Activated naive CD8-positive, alpha-beta T cell treated with anti-CD3 and anti-CD28 coated beads for 36 hours (primary cell): Measurements from ENCODE around the gene SOX15. TPM values are rescaled to one million over a fixed set of nuclear protein-coding genes. Genes with fewer than 3 reads are reported as not detected.

Source experiments
- DNase-seq: peaks from one replicate; pipeline ENCODE4 v3.0.0; 2021
- H3K27ac Mint-ChIP-seq: one replicate; pipeline ENCODE4 v1.8.0; 2022; ENCODE audit warnings: mild to moderate bottlenecking, moderate library complexity, mixed read lengths
- H3K27me3 Mint-ChIP-seq: one replicate; pipeline ENCODE4 v1.8.0; 2022; ENCODE audit warnings: mild to moderate bottlenecking, mixed read lengths
- H3K36me3 Mint-ChIP-seq: one replicate; pipeline ENCODE4 v1.8.0; 2021; ENCODE audit warnings: mild to moderate bottlenecking, mixed read lengths
- H3K4me1 Mint-ChIP-seq: one replicate; pipeline ENCODE4 v1.8.0; 2021; ENCODE audit warnings: mixed read lengths
- H3K4me3 Mint-ChIP-seq: one replicate; pipeline ENCODE4 v1.8.0; 2022; ENCODE audit warnings: mild to moderate bottlenecking, moderate library complexity, mixed read lengths
- H3K9me3 Mint-ChIP-seq: one replicate; pipeline ENCODE4 v1.8.0; 2022; ENCODE audit warnings: mixed read lengths
- total RNA-seq, 2 experiments: library from RNA; stranded (reverse); gene quantifications; one replicate each; pipeline ENCODE4 v1.2.3, GENCODE V29; 2021

SOX15 gene
- total RNA-seq, 2 experiments from 2014 or later: 0.28 to 0.35 TPM

- no peaks in the 10 kb centered on the region for H3K27me3 Mint-ChIP-seq
- no peak for DNase-seq
- H3K27ac Mint-ChIP-seq: peak within 1 kb of the TSS; percentile 87
- H3K4me1 Mint-ChIP-seq: peaks cover 49% of the 10 kb centered on the region
- H3K4me3 Mint-ChIP-seq: peak within 1 kb of the TSS; percentile 78
- H3K9me3 Mint-ChIP-seq: no peaks in the 10 kb centered on the region
- peaks cover 15% of the 10 kb centered on the region for H3K36me3 Mint-ChIP-seq
Observed at GRCh38 chr17:7558544-7559319, 31.2 kb downstream of the SOX15 start, which contains the start of gene TNFSF13. Gene TNFSF13, plus strand, starts transcription at chr17:7558750. Its CDS starts 290 bp downstream, at chr17:7559040.

GRCh38 chr17:7557775-7558543 is 31.9 kb downstream of the SOX15 start:
- H3K36me3 Mint-ChIP-seq: peaks cover 17% of the 10 kb centered on the region
- H3K27ac Mint-ChIP-seq: peak overlapping the region; percentile 87
- H3K27me3 Mint-ChIP-seq: no peaks in the 10 kb centered on the region
- peak overlapping the region; percentile 78 for H3K4me3 Mint-ChIP-seq
- H3K9me3 Mint-ChIP-seq: no peaks in the 10 kb centered on the region
- DNase-seq: peak; percentile 52
- peaks cover 56% of the 10 kb centered on the region for H3K4me1 Mint-ChIP-seq

GRCh38 chr17:7557147-7557764 is 32.6 kb downstream of the SOX15 start:
- no peaks in the 10 kb centered on the region for H3K9me3 Mint-ChIP-seq

GRCh38 chr17:7556627-7557026 is 33.3 kb downstream of the SOX15 start:
- peaks cover 10% of the 10 kb centered on the region for H3K36me3 Mint-ChIP-seq
- H3K27me3 Mint-ChIP-seq: no peaks in the 10 kb centered on the region
- no peak for DNase-seq
- H3K4me3 Mint-ChIP-seq: no peak overlapping the region
- no peaks in the 10 kb centered on the region for H3K9me3 Mint-ChIP-seq
- no peak overlapping the region for H3K27ac Mint-ChIP-seq
- peaks cover 62% of the 10 kb centered on the region for H3K4me1 Mint-ChIP-seq

More at GRCh38 chr17:7557147-7557764, 32.6 kb downstream of the SOX15 start:
- no peak for DNase-seq
- Mint-ChIP-seq H3K27ac (no peak overlapping the region), H3K4me3 (no peak overlapping the region), H3K36me3 (peaks cover 10% of the 10 kb centered on the region), H3K27me3 (no peaks in the 10 kb centered on the region), H3K4me1 (peaks cover 56% of the 10 kb centered on the region)

GRCh38 chr17:7555320-7555948 is 34.5 kb downstream of the SOX15 start:
- H3K27me3 Mint-ChIP-seq: no peaks in the 10 kb centered on the region
- H3K36me3 Mint-ChIP-seq: peaks cover 8% of the 10 kb centered on the region
- no peak overlapping the region for H3K4me3 Mint-ChIP-seq
- peaks cover 68% of the 10 kb centered on the region for H3K4me1 Mint-ChIP-seq
- DNase-seq: no peak
- peak overlapping the region; percentile 16 for H3K27ac Mint-ChIP-seq
- no peaks in the 10 kb centered on the region for H3K9me3 Mint-ChIP-seq

- H3K27ac Mint-ChIP-seq: peak overlapping the region; percentile 88
- peaks cover 7% of the 10 kb centered on the region for H3K36me3 Mint-ChIP-seq
- H3K4me1 Mint-ChIP-seq: peaks cover 62% of the 10 kb centered on the region
- peak overlapping the region; percentile 25 for H3K4me3 Mint-ChIP-seq
- DNase-seq: no peak
- no peaks in the 10 kb centered on the region for H3K27me3 Mint-ChIP-seq
- H3K9me3 Mint-ChIP-seq: no peaks in the 10 kb centered on the region
Observed at GRCh38 chr17:7553356-7553755, 36.5 kb downstream of the SOX15 start.

- H3K27me3 Mint-ChIP-seq: no peaks in the 10 kb centered on the region
- peak; percentile 51 for DNase-seq
- H3K27ac Mint-ChIP-seq: peak overlapping the region; percentile 88
- H3K9me3 Mint-ChIP-seq: no peaks in the 10 kb centered on the region
- H3K36me3 Mint-ChIP-seq: peaks cover 8% of the 10 kb centered on the region
- H3K4me1 Mint-ChIP-seq: peaks cover 60% of the 10 kb centered on the region
- H3K4me3 Mint-ChIP-seq: peak overlapping the region; percentile 57
Observed at GRCh38 chr17:7552621-7553051, 37.3 kb downstream of the SOX15 start.

- Mint-ChIP-seq H3K36me3 (peaks cover 8% of the 10 kb centered on the region), H3K27ac (peak overlapping the region; percentile 88), H3K9me3 (no peaks in the 10 kb centered on the region), H3K27me3 (no peaks in the 10 kb centered on the region), H3K4me3 (peak overlapping the region; percentile 11), H3K4me1 (peaks cover 61% of the 10 kb centered on the region)
- no peak for DNase-seq
Observed at GRCh38 chr17:7551396-7551795, 38.5 kb downstream of the SOX15 start.

- Mint-ChIP-seq H3K9me3 (no peaks in the 10 kb centered on the region), H3K4me3 (no peak overlapping the region), H3K27me3 (no peaks in the 10 kb centered on the region)
Observed at GRCh38 chr17:7550344-7550743, 39.5 kb downstream of the SOX15 start.

GRCh38 chr17:7549401-7550055 is 40.4 kb downstream of the SOX15 start:
- no peaks in the 10 kb centered on the region for H3K27me3 Mint-ChIP-seq
- peak; percentile 59 for DNase-seq
- H3K27ac Mint-ChIP-seq: peak overlapping the region; percentile 49
- peaks cover 8% of the 10 kb centered on the region for H3K36me3 Mint-ChIP-seq
- H3K9me3 Mint-ChIP-seq: no peaks in the 10 kb centered on the region
- H3K4me1 Mint-ChIP-seq: peaks cover 53% of the 10 kb centered on the region
- peak overlapping the region; percentile 67 for H3K4me3 Mint-ChIP-seq

More at GRCh38 chr17:7550344-7550743, 39.5 kb downstream of the SOX15 start:
- Mint-ChIP-seq H3K36me3 (peaks cover 8% of the 10 kb centered on the region), H3K4me1 (peaks cover 57% of the 10 kb centered on the region), H3K27ac (peak overlapping the region; percentile 88)
- no peak for DNase-seq

GRCh38 chr17:7548585-7549400 is 41.1 kb downstream of the SOX15 start, which contains the start of gene TNFSF12:
Gene TNFSF12, plus strand, starts transcription at chr17:7549058. Its CDS starts 96 bp downstream, at chr17:7549154.
- Mint-ChIP-seq H3K36me3 (peaks cover 8% of the 10 kb centered on the region), H3K4me3 (peak within 1 kb of the TSS; percentile 83), H3K27me3 (no peaks in the 10 kb centered on the region), H3K4me1 (peaks cover 50% of the 10 kb centered on the region), H3K9me3 (no peaks in the 10 kb centered on the region), H3K27ac (peak within 1 kb of the TSS; percentile 79)
- DNase-seq: peak; percentile 67

GRCh38 chr17:7544911-7545310 is 45.0 kb downstream of the SOX15 start:
- peaks cover 15% of the 10 kb centered on the region for H3K4me1 Mint-ChIP-seq
- no peaks in the 10 kb centered on the region for H3K9me3 Mint-ChIP-seq
- no peak for DNase-seq
- no peak overlapping the region for H3K27ac Mint-ChIP-seq
- peaks cover 1% of the 10 kb centered on the region for H3K36me3 Mint-ChIP-seq
- no peak overlapping the region for H3K4me3 Mint-ChIP-seq
- no peaks in the 10 kb centered on the region for H3K27me3 Mint-ChIP-seq

- Mint-ChIP-seq H3K9me3 (peaks cover 6% of the 10 kb centered on the region), H3K4me1 (no peaks in the 10 kb centered on the region), H3K36me3 (no peaks in the 10 kb centered on the region), H3K4me3 (no peak overlapping the region), H3K27ac (no peak overlapping the region), H3K27me3 (no peaks in the 10 kb centered on the region)
- no peak for DNase-seq
Observed at GRCh38 chr17:7541074-7541621, 48.7 kb downstream of the SOX15 start.
